OCI-LY7 (cell line): ENCODE measurements around the gene SF3A1. TPM values are rescaled to one million over a fixed set of nuclear protein-coding genes. Genes with fewer than 3 reads are reported as not detected.

ENCODE experiments used
- BruUV-seq: library from RNA; stranded (reverse); fragments of 400-500 nt; replicated peaks from 2 replicates; lab custom pipeline; 2021; lab: Mats Ljungman, UMichigan
- CTCF ChIA-PET: fragments of 300-600 bp; sonication (Branson Sonifier 250); formaldehyde crosslinking; loops from one replicate; lab custom pipeline; 2022; ENCODE audit warnings: antibody characterized with exemption; ENCODE audit not compliant: unreplicated experiment; lab: Charles Lee
- POLR2A ChIA-PET: fragments of 300-600 bp; sonication (Branson Sonifier 250); formaldehyde crosslinking; loops from one replicate; lab custom pipeline; 2022; ENCODE audit warnings: antibody characterized with exemption; lab: Charles Lee
- DNase-seq: peaks from one replicate; pipeline ENCODE4 v3.0.0-alpha.2; 2015; ENCODE audit warnings: low spot score
- H2AFZ ChIP-seq: fragments of 200-600 bp; sonication (generic), shearing (Covaris generic); 2 replicates; pipeline ENCODE4 v1.6.1; 2014; ENCODE audit warnings: mild to moderate bottlenecking, antibody characterized with exemption, low read length, moderate library complexity
- H3K27ac ChIP-seq: fragments of 200-600 bp; sonication (generic); 2 replicates; pipeline ENCODE4 v1.5.1; 2014; ENCODE audit warnings: mixed run types, low read depth, mild to moderate bottlenecking, moderate library complexity, low read length, inconsistent platforms; ENCODE audit not compliant: poor library complexity, severe bottlenecking
- H3K36me3 ChIP-seq: fragments of 200-600 bp; sonication (generic); 2 replicates; pipeline ENCODE4 v1.6.1; 2014; ENCODE audit warnings: mild to moderate bottlenecking, antibody characterized with exemption, low read length, moderate library complexity, mixed read lengths; ENCODE audit not compliant: insufficient read depth
- H3K4me1 ChIP-seq: fragments of 200-600 bp; sonication (generic); 2 replicates; pipeline ENCODE4 v1.5.1; 2014; ENCODE audit warnings: mild to moderate bottlenecking, low read length; ENCODE audit not compliant: insufficient read depth, poor library complexity, severe bottlenecking
- H3K4me2 ChIP-seq: fragments of 200-600 bp; sonication (generic); 2 replicates; pipeline ENCODE4 v1.6.1; 2014; ENCODE audit warnings: mild to moderate bottlenecking, low read length
- H3K4me3 ChIP-seq: fragments of 200-600 bp; sonication (generic); 2 replicates; pipeline ENCODE4 v1.5.1; 2014; ENCODE audit warnings: mild to moderate bottlenecking, low read depth, low read length; ENCODE audit not compliant: poor library complexity, severe bottlenecking
- H3K79me2 ChIP-seq: fragments of 200-600 bp; sonication (generic); 2 replicates; pipeline ENCODE4 v1.6.1; 2016; ENCODE audit warnings: low read depth, mild to moderate bottlenecking, low read length, moderate library complexity, mixed read lengths; ENCODE audit not compliant: insufficient read depth
- H3K9me2 ChIP-seq: fragments of 200-600 bp; sonication (generic); 2 replicates; pipeline ENCODE4 v1.6.1; 2016; ENCODE audit warnings: mild to moderate bottlenecking, low read length, mixed read lengths; ENCODE audit not compliant: insufficient read depth
- H3K9me3 ChIP-seq: fragments of 200-600 bp; sonication (generic); 2 replicates; pipeline ENCODE4 v1.6.1; 2014; ENCODE audit warnings: mild to moderate bottlenecking, mixed run types, low read length, mixed read lengths
- H4K20me1 ChIP-seq: fragments of 200-600 bp; sonication (generic); 2 replicates; pipeline ENCODE4 v1.6.1; 2014; ENCODE audit warnings: mild to moderate bottlenecking, antibody characterized with exemption, low read length, moderate library complexity, mixed read lengths; ENCODE audit not compliant: insufficient read depth
- CTCF ChIP-seq: fragments of 200-600 bp; sonication (generic); conservative IDR thresholded peaks from 2 replicates; pipeline ENCODE4 v1.5.1; 2014; ENCODE audit warnings: mild to moderate bottlenecking, antibody characterized with exemption, low read length, moderate library complexity, mixed read lengths
- EZH2phosphoT487 ChIP-seq: fragments of 200-600 bp; sonication (generic); IDR thresholded peaks from 2 replicates; pipeline ENCODE4 v1.6.1; 2018; ENCODE audit warnings: low read depth, borderline replicate concordance, mild to moderate bottlenecking, mixed run types, antibody characterized with exemption, low read length, moderate library complexity, mixed read lengths
- intact Hi-C: fragments of 100-400 bp; cut with micrococcal nuclease; formaldehyde crosslinking; loops from one replicate; pipeline ENCODE4 v1.10.0; 2022; ENCODE audit not compliant: unreplicated experiment
- total RNA-seq, 2 experiments: library from RNA; depleted of rRNA in 1 of 2; stranded (reverse); fragments of >200 nt in 1 of 2; shearing (Covaris generic) in 1 of 2; gene quantifications; 2 replicates each; pipeline ENCODE4 v1.2.3, GENCODE V29; 2014 to 2022

Gene SF3A1
- total RNA-seq, 2 experiments from 2014 or later, result 71.8 to 200 TPM

DNA sequence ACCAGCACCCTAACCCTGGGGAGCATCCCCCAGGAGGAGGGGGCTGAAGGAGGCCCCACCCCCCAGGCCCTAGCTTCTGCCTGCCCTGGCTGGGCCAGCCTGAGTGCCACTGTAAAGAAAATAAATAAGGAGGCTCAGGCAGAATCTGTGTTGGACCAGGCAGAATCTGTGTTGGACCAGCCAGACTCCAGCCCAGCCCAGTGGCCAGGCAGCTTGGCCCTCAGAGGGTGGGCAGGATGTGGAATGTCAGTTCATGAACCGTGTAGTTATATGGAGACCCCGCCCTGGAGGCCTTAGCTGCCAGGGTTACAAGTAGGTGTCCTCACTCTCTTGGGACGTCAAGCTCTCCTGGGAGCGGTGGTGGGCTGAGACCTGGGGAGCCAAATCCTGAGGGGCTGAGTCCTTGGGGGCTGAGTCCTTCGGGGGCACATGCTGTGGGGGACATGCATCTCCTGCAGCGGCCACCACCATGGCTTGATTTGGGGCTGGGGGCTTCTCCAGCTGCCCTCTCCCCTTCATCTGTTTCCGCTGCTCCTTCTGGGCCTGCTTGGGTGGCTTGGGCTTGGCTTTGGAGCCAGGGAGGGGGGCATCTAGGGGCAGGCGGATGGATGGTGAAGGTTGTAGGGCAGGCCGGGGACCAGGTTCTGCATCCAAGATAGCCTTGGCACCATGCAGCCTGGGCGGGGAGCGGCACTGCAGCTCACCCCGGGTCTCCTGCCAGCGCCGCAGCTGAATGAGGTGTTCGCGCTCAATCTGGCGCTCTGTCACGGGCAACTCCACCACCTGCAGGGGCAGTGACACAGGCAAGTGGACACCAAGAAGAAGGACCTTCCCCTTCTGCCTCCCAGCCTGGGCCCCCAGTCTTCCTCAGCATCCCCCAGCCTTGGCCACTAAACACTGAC is 64.4 kb downstream of the SF3A1 start:
- no peaks in the 10 kb centered on the region for H3K79me2 ChIP-seq
- H2AFZ ChIP-seq, result no peak overlapping the region
- no peaks in the 10 kb centered on the region for H4K20me1 ChIP-seq
- ChIA-PET POLR2A (no interaction called here), CTCF (interaction anchor here (0.5 kb wide), 1 partner anchor 95 kb away, joined by 3 read pairs; no protein-coding TSS in a partner anchor)
- no peak for TF ChIP-seq EZH2phosphoT487
- no peak overlapping the region for H3K4me2 ChIP-seq
- H3K9me3 ChIP-seq, result no peaks in the 10 kb centered on the region
- no peak overlapping the region for H3K4me3 ChIP-seq
- no peaks in the 10 kb centered on the region for H3K9me2 ChIP-seq
- H3K4me1 ChIP-seq, result peaks cover 36% of the 10 kb centered on the region
- no peak for DNase-seq
- H3K36me3 ChIP-seq, result peaks cover 15% of the 10 kb centered on the region; the same call in 1 of the 2 replicates
- intact Hi-C loops, result no loop called here
- no peak overlapping the region for H3K27ac ChIP-seq
- BruUV-seq, result no TSS peak

DNA sequence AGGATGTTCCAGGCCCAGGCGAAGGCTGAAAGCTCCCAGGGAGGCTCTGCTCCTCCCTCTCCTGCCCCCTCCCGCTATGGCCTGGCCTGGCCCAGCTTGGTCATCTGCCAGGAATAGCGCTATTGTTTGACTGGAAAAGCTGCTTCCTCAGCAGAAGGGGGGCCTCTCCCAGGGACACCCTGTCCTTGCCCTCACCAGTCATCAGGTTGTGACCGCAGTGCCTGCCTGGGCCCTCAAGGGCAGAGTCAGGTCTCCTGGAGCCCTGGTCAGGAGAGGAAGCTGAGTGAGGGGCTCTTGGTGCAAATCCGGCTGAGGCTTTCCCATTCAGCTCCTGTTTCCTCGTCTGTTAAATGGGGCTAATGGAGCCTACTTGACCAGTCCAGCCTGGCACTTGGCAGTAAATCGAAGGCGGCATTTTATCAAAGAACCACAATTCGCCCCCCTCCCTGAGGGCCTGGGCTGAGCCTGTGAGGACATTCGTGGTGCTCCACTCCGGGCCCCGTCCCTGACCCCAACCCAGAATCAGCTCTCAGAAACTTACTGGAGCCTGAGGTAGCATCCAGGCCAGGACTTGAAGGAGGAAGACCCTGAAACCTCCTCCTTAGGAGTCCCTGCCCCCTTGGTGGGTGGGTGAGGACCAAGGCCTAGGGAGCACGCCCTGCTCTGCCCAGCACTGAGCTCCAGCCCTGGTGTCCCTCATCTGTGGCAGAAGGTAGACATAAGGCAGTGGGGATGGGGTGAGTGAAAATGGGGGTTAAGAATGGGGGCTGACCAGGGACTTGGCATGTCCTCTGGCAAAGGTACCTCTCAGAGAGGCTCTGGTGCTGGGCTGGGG is 65.4 kb downstream of the SF3A1 start:
- Histone ChIP-seq H3K79me2 (no peaks in the 10 kb centered on the region), H3K4me1 (peaks cover 31% of the 10 kb centered on the region), H3K36me3 (peaks cover 11% of the 10 kb centered on the region; the same call in 1 of the 2 replicates), H3K4me2 (peak overlapping the region; percentile 82), H2AFZ (no peak overlapping the region), H3K9me2 (no peaks in the 10 kb centered on the region), H4K20me1 (no peaks in the 10 kb centered on the region), H3K27ac (peak overlapping the region; percentile 64), H3K4me3 (no peak overlapping the region), H3K9me3 (no peaks in the 10 kb centered on the region)
- BruUV-seq, result no TSS peak
- TF ChIP-seq EZH2phosphoT487 (no peak), CTCF (no peak)
- DNase-seq, result no peak
- POLR2A ChIA-PET, result interaction anchor here (0.6 to 0.7 kb wide), 3 partner anchors 9 to 344 kb away, joined by 3 to 4 read pairs (median 3); no protein-coding TSS in a partner anchor
- intact Hi-C loops, result no loop called here
- CTCF ChIA-PET, result interaction anchor here (0.6 kb wide), 1 partner anchor 22 kb away, joined by 3 read pairs; no protein-coding TSS in a partner anchor
